NCI-H2196 (cell line): ENCODE measurements around the gene KAZN.
A peak's percentile ranks its signal among the peaks of the same experiment; 100 is the strongest.

Experiments
- DNase-seq: peaks from one replicate; lab custom pipeline; 2025; ENCODE audit not compliant: unreplicated experiment; lab: John Stamatoyannopoulos, UW

The KAZN gene

DNA sequence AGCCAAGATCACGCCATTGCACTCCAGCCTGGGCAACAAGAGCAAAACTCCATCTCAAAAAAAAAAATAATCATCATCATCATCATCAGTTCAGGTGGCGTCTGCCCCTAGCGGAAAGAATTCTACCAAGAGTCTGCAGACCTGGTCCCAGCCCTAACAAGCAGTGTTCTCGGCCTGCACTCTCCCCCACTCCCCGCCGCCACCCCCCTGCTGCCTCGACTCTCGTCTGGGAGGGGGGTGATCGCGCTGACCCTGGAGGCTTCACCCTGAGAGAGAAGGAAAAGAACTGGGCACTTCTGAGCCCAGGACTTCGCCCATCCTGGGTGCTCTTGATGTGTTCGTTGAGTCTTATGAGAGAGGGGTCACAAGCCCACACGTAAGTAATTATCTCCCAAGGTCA lies 394.9 kb downstream of the KAZN start:
- DNase-seq: no peak

- no peak for DNase-seq
Observed at GRCh38 chr1:14994148-14994547, 395.7 kb downstream of the KAZN start.

GRCh38 chr1:14994841-14995437 lies 396.5 kb downstream of the KAZN start:
- DNase-seq: no peak

- DNase-seq: no peak
Observed at GRCh38 chr1:14996133-14997050, 397.9 kb downstream of the KAZN start.

- DNase-seq: no peak
Observed at GRCh38 chr1:14997646-14998276, 399.3 kb downstream of the KAZN start.

DNA sequence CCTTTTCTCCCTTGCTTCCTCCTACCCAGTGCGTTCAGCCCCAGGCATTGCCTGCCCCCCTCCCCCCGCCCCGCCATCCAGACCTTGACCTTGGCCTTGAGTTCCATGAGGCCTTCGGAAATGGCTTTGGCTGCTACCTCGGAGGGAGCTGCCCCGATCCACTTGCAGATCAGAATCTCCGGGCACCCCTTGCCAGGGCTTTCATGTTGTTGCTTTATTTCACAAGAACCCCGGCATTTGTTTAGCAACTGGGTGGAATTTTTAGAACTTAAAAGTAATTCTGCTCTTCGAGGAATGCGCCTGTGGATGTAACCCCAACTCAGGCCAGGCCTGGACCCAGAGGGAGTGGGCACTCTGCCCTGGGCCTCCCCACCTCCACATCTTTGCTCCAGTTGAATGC lies 401.0 kb downstream of the KAZN start:
- no peak for DNase-seq

DNA sequence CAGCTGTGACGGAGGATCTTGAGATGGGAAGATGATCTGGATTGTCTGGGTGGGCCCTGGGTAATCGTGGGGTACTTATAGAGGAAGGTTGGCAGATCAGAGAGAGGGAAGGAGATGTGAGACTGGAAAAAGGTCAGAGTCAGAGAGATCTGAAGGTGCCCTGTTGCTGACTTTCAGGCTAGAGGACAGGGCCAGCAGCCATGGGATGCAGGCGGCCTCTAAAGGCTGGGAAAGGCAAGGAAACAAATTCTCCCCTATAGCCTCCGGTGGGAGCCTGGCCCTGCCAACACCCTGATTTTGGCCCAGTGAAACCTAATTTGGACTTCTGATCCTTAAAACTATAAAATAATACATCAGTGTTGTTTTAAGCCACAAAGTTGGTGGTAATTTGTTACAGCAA lies 401.5 kb downstream of the KAZN start:
- DNase-seq: no peak

GRCh38 chr1:15000671-15001070 lies 402.2 kb downstream of the KAZN start:
- no peak for DNase-seq

DNA sequence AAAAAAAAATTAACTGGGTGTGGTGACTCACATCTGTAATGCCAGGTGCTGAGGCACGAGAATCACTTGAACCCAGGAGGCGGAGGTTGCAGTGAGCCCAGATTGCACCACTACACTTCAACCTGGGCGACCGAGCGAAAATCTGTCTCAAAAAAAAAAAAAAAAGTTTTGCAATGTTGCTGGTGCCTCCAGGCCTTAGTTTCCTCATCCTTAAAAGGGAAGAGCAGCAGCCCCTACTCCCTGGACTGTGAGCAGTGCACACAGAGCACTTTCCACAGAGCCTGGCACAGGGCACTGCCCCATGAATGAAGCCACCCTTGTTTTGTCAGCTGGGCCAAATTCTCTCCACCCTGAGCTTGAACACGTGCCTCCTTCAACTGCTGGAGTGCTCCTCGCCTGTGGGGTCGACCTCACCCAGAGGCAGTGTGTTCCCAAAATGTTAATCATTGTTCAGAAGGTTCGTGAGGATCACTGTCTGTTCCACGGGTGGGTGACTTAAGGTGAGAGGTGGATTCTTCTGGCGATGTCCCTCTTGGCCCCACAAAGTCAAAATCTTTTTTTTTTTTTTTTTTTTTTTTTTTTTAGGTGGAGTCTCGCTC lies 402.9 kb downstream of the KAZN start:
- no peak for DNase-seq

DNA sequence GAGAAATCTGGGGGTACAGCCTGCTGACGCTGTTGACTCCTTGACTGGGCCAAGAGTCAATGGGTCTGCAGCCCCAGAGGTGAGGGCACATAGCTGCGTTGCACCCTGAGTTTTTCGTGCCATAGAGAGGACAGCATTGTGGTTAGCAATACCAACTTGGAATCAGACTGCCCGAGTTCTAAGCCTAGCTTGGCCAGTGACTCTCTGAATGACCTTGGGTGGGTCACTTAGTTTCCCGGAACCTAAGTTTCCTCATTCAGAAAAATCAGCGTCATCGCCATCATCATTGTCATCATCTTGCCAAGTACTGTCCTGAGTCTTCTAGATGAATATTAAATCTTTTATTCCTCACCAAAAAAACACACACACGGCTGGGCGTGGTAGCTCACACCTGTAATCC lies 403.8 kb downstream of the KAZN start:
- DNase-seq: no peak

DNA sequence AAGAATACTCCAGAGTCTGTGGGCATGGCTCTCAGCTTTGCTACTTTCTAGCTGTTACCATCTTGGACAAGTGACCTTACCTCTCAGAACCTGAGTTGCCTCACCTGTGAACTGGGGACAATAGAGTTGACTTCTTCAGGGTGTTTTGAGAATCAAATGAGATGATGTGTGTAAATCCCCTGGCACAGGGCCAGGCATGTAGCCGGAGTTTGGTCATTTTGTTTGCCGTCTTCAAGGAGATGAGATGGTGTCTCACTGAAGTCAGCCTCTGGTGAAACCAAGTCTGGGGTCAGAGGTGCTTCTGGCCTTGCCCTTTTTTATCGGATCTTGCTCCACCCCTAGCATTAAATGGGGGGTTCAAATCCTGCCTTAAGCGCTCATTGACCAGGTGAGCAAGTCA lies 405.9 kb downstream of the KAZN start:
- DNase-seq: peak; percentile 12

- DNase-seq: no peak
Observed at GRCh38 chr1:15005116-15005515, 406.6 kb downstream of the KAZN start.

DNA sequence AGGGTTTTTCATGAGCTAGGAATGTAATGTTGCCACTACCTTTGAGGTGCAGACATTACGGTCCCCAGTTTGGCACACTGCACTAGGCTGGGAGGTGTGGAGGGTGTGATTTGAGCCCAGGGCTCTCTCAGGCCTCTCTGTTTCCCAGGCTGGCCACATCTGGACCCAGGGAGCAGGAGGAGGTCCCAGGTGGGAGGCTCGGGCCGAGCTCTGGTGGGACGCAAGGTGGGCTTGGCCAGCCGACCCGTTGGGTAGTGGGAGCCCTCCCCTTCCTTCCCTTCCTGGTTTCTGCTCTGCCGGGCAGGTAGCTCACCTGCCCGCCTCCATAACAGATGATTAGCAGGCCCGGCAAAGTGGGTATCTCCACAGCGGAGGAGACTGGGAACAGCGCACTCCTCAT lies 408.9 kb downstream of the KAZN start:
- no peak for DNase-seq

- DNase-seq: no peak
Observed at GRCh38 chr1:15007842-15008241, 409.4 kb downstream of the KAZN start.

DNA sequence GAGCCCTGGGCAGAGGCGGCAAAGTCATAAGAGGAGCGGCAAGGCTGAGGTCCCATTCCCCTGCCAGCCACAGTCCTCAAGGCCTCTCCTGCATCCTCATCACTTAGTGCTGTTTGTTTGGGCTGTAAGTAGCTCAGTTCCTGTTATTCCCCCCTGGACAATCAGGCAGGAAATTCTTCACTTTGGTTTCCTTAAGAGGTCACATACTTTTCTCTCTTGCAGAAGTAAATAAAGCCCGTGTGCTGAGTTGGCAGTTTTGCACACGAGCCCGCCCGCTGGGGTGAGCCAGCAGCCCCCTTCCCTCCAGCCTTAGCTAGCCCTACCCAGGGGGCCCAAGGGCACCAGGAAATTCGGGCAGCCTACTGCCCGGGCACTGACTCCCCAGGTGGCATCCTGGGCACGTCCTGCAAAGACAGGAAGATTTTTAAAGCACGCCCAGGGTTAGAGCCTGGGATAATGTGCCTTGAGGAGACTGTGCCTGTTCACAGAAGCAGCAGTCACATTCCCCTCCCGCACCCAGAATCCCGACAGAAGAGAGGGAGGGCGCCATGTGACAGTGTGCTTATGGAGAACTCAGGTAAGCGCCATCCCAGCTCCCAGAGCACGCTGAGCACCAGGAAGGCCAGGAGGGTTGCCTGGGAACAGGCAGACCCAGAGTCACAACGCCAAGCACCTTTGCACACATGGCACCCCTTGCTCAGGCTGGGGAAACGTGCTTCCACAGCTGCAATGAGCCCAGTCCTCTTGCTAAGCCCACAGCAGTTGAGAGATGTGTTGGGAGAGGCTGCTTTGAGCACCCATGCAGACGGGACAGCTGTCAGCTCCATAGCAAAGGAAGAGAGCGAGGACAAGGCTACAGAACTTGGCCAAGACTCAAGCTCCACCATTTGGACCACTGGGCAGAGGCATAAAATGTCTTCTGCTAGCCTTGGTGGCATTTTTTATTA lies 410.6 kb downstream of the KAZN start:
- DNase-seq: no peak

DNA sequence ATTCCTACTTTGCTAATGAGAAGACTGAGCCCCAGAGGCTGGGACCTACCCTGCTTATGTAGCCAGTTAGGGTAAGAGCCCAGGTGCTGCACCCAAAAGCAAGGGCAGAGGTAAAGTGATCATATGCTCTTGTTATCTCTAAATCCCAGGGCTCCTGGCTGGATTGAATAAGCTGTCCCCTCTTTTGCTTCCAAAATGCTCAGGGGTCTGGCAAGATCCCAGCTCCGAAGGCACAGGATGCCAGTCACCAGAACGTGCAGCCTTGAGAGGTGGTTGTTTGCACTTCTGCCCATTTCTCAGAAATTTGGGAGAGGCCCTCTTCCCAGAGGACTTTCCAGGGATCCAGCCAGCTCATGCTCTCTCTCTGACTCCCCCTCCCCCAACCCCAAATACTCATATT lies 412.7 kb downstream of the KAZN start:
- DNase-seq: no peak

DNA sequence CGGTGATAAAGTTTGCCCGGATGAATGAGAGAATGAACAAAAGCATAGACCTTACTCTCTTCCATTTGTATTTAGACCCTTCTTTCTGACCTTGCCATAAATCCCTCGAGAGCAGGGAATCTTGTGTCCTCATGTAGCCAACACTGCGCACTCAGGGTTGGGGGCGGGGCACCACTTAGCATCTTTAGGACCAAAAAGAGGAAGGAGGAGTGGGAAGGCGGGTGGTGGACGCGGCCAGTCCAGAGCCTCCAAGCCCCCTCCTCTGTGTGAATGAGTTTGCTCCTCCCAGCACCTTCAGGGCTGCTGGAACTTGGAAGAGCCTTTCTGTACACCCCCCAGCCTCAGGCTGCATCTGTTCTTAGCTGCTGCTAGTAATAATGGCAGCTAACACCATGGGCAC lies 413.2 kb downstream of the KAZN start:
- no peak for DNase-seq

DNA sequence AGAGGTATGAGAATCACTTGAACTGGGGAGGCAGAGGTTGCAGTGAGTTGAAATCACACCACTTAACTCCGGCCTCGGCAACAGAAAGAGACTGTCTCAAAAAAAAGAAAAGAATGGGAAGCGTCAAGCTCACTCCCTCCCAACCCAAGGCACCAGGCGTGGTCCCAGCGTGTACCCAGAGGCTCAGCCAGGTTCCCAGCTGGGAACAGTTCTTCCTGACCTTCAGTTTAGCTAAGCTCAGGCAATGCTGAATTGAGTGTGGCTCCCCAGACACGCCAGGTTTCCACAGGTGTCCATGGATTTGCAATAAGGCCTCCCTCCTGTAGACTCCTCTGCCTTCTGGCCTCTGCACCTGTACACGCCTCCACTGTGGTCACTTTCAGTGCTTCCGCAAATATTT lies 414.3 kb downstream of the KAZN start:
- DNase-seq: no peak

GRCh38 chr1:15013767-15014166 lies 415.3 kb downstream of the KAZN start:
- no peak for DNase-seq

GRCh38 chr1:15014516-15014915 lies 416.0 kb downstream of the KAZN start:
- DNase-seq: no peak

GRCh38 chr1:15016001-15016400 lies 417.5 kb downstream of the KAZN start:
- no peak for DNase-seq
